ENCODE measurements around the gene ADAM19.

Gene ADAM19

GRCh38 chr5:157541447-157542118, 34.0 kb downstream of the ADAM19 start:
- DNase-seq = no peak

GRCh38 chr5:157540707-157541446, 34.7 kb downstream of the ADAM19 start:
- no peak for DNase-seq

DNA sequence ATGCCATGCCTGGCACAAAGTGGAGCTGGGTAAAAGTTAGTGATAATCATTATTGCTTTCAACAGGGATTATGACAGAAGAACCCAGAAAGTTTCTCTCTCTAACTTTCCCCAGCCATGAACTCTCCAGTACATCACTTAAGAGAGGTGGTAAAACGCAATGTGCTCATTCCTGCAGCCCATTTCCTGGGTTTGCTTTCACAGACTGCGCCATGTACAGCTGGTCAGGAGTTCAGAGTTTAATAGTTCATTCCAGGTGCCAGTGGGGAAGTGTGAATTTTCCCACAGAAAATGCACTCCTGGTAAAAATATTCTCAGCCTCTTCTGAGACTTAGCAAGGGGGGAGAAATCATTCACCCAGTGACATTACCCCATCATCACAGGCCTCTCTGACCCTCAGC, 35.5 kb downstream of the ADAM19 start:
- no peak for DNase-seq

GRCh38 chr5:157539503-157540022, 36.0 kb downstream of the ADAM19 start:
- no peak for DNase-seq

- DNase-seq = no peak
Observed at GRCh38 chr5:157538311-157538710, 37.3 kb downstream of the ADAM19 start.

GRCh38 chr5:157535042-157535865, 40.3 kb downstream of the ADAM19 start:
- DNase-seq = no peak

DNA sequence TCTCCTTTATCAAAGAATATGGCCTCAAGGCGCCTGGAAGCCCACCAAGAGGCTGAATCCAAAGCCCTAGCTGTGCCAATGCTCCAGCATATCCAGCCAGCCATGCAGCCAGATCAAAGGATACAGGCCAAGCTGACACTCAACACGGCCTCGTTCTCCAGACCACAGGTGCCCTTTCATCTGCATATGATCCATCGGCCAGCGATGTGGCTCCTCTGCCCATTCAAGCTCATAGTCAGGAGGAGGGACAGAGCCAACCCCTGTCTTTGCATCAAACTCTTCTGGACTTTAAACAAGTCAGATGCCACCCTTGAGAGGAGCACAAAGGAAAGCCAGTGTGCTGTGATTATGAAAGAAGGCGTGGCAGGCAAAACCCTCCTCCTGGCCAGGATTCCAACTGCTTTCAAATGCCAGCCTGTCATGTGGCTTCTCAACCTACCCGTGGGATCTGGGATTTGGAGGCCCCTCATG, 42.5 kb downstream of the ADAM19 start:
- DNase-seq = no peak

GRCh38 chr5:157532022-157532421, 43.6 kb downstream of the ADAM19 start:
- DNase-seq = no peak

GRCh38 chr5:157530226-157530972, 45.2 kb downstream of the ADAM19 start:
- no peak for DNase-seq

DNA sequence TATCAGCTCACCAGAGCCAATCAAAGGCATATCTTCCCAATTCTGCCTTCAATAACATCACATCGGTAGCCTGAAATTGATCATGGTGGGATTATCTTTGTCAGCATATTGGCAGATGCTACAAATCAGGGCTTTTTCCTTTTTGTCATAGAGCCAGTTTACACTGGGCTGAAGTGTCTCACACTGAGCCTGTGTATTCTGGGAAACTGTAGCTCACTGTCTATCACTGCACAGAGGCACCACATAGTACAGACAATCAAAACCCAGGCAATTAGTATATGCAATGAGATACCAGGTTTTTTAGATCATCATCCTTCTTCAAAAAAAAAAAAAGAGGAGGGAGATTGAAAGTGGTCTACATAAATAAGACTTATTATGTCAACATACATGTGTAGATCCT, 46.6 kb downstream of the ADAM19 start:
- DNase-seq = no peak

- no peak for DNase-seq
Observed at GRCh38 chr5:157528036-157528632, 47.4 kb downstream of the ADAM19 start.

- DNase-seq = no peak
Observed at GRCh38 chr5:157524887-157525286, 50.7 kb downstream of the ADAM19 start.

GRCh38 chr5:157523976-157524375, 51.6 kb downstream of the ADAM19 start:
- no peak for DNase-seq

- no peak for DNase-seq
Observed at GRCh38 chr5:157521704-157522029, 53.9 kb downstream of the ADAM19 start.

DNA sequence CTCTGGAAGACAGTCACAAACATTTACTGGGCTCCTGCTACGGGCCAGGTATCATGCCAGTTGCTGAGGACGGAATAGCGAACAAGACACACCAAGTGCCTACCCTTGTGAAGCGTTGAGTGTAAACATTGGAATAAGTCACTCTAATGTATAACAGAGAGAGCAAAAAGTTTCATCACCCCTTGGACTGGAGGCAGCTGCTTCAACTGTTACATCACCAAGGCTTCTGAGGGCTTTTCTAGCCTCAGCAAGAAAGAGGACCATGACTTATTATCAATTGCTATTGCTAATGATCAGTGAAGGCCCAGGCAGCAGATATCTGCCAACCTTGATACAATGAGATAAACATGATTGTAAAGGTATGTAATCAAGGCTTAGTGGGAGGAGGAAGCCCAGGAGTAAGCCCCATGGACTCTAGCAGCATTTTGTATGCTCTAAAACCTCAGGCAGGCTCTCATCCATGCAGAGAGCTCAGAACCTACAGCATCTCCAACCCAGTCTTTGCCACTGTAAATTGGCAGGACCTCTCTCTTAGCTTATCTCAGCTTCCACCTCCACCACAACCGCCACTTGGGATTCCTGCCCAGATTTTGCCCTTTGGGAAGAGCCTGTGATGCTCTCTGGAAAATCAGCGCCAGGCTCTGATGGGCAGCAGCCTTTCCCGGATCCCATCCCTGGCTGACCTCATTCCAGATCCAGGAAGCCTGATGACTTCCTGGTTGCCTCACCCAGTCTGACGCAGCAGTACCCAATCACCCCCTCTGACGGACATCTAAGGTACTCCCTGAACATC, 54.5 kb downstream of the ADAM19 start:
- DNase-seq = no peak

DNA sequence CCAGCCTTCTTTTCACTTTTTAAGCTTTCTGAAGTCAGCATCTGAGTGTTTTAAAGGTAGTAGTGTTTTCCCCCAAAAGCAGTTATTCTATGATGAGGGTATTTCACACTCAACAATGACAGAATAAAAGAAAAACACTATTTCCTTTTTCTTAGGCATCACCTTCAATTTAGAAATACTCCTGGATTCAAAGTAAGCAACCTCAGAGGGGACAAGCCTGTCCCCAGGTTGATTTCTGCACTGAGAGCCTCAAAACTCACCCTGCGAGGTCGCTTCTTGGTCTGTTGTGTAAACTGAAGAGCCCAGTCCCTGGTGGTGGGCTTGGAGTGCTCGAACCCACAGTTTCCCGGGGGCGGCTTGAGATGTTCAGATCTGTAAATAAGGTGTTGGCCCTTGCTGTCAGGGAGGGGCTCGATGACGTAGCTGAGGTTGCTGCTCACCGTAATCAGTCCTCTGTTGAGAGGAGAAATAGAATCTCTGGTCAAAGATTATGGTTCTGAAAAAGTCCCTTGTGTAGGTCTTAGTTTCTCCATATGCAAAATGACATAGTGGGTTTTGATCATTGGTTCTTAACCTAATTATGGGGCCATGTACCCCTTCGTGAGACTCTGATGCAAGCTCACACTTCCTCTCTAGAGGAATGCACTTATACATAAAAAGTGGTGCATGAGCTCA, 55.9 kb downstream of the ADAM19 start:
- DNase-seq = no peak

DNA sequence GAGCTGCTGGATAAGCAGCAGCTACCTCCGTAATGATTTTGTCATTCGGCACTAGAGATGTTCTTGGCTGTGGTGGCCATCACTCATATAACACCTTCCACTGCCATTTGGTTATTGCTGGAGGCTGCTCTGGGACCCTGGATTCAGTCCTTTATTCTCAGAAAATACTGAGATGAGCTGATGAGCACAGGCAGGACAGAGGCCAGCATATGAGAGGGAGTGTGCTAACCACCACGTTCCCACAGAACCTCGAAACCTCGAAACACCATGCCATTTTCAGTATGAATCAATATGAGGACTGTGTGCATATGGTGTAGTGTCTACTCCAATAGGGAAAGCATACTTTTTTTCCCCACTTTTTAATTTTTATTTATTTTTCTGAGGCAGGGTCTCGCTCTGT, 56.6 kb downstream of the ADAM19 start:
- DNase-seq = no peak

- no peak for DNase-seq
Observed at GRCh38 chr5:157516626-157517325, 58.8 kb downstream of the ADAM19 start.

GRCh38 chr5:157516006-157516405, 59.6 kb downstream of the ADAM19 start:
- no peak for DNase-seq

DNA sequence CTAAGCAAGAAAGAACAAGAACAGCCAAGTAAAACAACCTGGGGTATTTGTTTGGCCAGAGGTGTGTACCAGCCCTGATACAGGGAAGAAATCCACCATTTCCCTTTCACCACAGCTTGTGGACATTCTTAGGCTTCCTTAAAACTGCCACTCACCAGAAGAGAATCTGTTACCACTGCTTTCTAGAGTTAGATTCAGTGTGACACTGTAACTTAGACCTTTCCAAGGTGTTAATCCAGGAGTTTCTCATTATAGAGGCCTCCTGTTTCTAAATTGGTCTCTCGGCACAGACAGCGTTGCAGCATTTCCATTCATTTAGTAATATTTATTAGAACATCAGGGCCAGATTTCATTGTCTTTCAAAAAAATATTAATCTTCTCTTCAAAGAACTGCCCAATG, 60.6 kb downstream of the ADAM19 start:
- no peak for DNase-seq
